Ectodermal cell (in vitro differentiated cells): Measurements from ENCODE around the gene KAZALD1. TPM values are rescaled to one million over a fixed set of nuclear protein-coding genes. Genes with fewer than 3 reads are reported as not detected.

Experiments
- H3K27ac ChIP-seq: 2 replicates; pipeline ENCODE4 v1.7.0; 2013; ENCODE audit warnings: mild to moderate bottlenecking, low read depth, low read length; ENCODE audit not compliant: insufficient read depth, poor library complexity, severe bottlenecking
- H3K27me3 ChIP-seq: 2 replicates; pipeline ENCODE4 v1.7.0; 2013; ENCODE audit warnings: mild to moderate bottlenecking, low read length; ENCODE audit not compliant: insufficient read depth, control insufficient read depth, poor library complexity, severe bottlenecking
- H3K36me3 ChIP-seq: one replicate; pipeline ENCODE4 v1.7.0; 2013; ENCODE audit warnings: low read length; ENCODE audit not compliant: control insufficient read depth, insufficient read depth
- H3K4me1 ChIP-seq: one replicate; pipeline ENCODE4 v1.7.0; 2013; ENCODE audit warnings: low read length; ENCODE audit not compliant: control insufficient read depth, insufficient read depth
- H3K4me3 ChIP-seq: 2 replicates; pipeline ENCODE4 v1.7.0; 2013; ENCODE audit warnings: low read depth, low read length, control low read depth; ENCODE audit not compliant: insufficient read depth
- H3K9me3 ChIP-seq: 2 replicates; pipeline ENCODE4 v1.7.0; 2013; ENCODE audit warnings: mild to moderate bottlenecking, low read length, moderate library complexity; ENCODE audit not compliant: control insufficient read depth
- WGBS, 2 experiments: methylation state at CpG; one replicate each; pipeline ENCODE4 v1.1.7; 2013; ENCODE audit warnings: missing lambda C conversion rate in 2 of 2; 5-methylcytosine and 5-hydroxymethylcytosine counted together
- polyA plus RNA-seq, 4 experiments: library from polyadenylated mRNA; stranded (reverse); fragments of 50-300 nt; gene quantifications; one replicate each; pipeline ENCODE4 v1.2.3, GENCODE V29; 2013

The KAZALD1 gene
- 1.4 TPM for polyA plus RNA-seq (2013, experiment 1 of 4)
- polyA plus RNA-seq (2013, experiment 2 of 4) = 1.8 TPM
- polyA plus RNA-seq (2013, experiment 3 of 4) = 2.8 TPM
- 1.3 TPM for polyA plus RNA-seq (2013, experiment 4 of 4)

DNA sequence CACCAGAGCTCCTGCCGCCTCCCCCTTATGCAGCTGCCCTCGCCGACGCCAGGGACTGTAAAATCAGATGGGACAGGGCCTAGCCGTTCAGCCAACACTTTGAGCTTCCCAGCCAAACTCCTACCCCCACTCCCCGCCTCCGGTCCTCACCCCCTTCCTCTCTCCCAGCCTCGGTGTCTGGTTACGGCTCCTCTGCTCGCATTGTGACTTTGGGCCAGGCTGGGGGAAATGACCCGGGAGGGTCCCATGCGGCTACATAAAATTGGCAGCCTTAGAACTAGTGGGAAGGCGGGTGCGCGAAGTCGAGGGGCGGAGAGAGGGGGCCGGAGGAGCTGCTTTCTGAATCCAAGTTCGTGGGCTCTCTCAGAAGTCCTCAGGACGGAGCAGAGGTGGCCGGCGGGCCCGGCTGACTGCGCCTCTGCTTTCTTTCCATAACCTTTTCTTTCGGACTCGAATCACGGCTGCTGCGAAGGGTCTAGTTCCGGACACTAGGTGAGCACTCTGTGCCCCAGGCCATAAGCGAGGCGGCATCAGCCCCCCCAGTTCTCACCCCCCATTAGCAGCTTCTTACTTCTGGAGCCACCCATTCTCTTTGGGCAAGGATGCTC lies at the start of gene KAZALD1:
Gene KAZALD1, plus strand, starts transcription at position 366 of the 608 bp plus-strand sequence. CDS start 604 bp downstream, outside the sequence.
- Histone ChIP-seq H3K4me3 (peak within 1 kb of the TSS; percentile 90), H3K27me3 (peaks cover 57% of the 10 kb centered on the region), H3K4me1 (peaks cover 36% of the 10 kb centered on the region), H3K9me3 (no peaks in the 10 kb centered on the region), H3K36me3 (no peaks in the 10 kb centered on the region), H3K27ac (peak within 1 kb of the TSS; percentile 84)
- WGBS, 2 experiments = 2% methylated on average over 31 of the region's 31 CpGs

DNA sequence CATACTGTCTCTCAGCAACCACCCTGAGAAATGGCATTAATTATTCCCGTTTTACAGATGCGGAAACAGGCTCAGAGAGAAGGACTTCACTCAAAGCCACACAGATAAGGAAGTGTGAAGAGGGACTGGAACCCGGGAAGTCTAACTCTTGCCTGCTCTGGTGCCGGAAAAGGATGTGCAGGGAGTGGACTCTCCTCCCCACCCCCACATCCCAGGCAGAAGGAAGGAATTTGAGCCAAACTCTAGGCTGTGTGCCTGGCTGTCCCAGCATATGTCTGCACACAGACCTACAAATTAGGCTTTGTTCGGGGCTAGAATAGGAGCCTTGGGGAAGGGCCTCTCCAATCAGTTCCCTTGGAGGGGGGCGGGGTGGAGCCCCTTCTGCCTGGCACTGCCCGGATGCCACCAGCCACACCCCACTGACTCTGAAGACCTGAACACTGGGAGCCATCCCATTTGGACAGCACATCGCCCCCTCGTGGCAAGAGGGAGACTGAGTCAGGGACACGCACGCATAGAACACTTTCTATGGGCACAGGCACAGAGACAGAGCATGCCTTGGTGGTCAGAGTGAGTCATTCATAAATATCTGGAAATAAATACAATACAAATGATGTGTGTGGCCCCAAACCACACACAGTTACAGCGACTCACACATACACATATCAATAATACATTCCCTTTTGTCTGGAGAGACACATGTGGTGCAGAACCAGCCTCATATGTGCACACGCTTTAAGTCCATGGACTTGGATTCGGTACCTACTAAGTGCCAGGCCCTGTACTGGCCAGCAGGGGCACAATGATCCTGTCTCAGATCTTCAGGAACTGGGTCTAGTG lies 49.0 kb upstream of the KAZALD1 start:
- Histone ChIP-seq H3K27me3 (peaks cover 30% of the 10 kb centered on the region), H3K36me3 (no peaks in the 10 kb centered on the region), H3K4me3 (no peak overlapping the region), H3K9me3 (no peaks in the 10 kb centered on the region), H3K4me1 (peaks cover 19% of the 10 kb centered on the region), H3K27ac (no peak overlapping the region)
- WGBS, 2 experiments = 44 to 48% methylated on average over 14 of the region's 14 CpGs

DNA sequence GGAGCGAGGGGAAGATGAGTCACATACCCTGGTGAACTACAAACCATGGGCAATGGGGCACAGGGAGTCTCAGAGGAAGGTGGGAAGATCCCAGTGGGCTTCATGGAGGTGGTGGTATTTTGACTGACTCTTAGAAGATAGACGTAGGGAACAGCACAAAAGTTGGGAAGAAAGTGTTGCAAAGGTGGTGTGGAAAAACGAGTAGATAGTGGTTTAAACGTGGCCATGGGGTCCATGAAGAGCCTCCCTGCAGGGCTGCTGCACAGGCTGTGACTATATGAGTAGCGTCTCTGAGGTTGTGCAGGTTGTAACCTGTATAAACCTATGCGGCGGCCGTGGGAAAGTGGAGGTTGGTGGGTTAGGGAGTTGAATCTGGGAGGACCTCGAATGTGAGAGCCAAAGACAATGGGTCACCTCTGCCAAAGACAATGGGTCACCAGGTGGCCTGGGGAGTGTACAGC lies 48.4 kb upstream of the KAZALD1 start:
- peaks cover 20% of the 10 kb centered on the region for H3K4me1 ChIP-seq
- H3K4me3 ChIP-seq = no peak overlapping the region
- H3K27me3 ChIP-seq = peaks cover 36% of the 10 kb centered on the region
- no peaks in the 10 kb centered on the region for H3K9me3 ChIP-seq
- no peak overlapping the region for H3K27ac ChIP-seq
- WGBS, 2 experiments = 67 to 68% methylated on average over 9 of the region's 9 CpGs
- H3K36me3 ChIP-seq = no peaks in the 10 kb centered on the region

DNA sequence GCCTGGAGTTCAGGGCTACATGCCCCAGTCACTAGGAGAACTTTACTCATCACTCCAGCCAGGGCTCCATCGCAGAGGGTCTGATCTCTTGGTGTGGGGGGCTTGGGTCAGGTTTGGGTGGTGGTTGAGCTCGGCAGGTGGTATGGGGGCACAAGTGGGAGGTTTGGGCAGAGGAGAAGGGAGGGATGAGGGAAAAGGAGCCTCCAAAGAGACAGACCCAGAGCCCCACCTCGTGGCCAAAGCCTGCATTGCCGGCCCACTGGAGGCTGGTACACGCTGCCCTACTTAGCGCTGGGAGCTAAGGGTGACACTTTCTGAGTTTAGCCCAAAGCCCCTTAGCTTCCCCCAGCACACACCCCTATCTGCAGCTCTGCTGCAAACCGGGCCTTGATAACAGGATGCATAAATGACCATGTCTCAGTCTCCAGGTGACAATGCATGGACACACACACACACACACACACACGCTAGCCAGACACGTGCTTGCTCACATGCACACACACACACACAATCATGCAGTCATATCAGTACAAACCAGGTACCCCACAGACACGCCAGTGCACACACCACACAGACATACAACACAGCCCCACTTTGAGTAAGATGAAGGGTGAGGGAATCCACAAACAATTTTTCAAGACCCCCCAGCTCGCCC lies 47.4 kb upstream of the KAZALD1 start:
- H3K9me3 ChIP-seq = no peaks in the 10 kb centered on the region
- H3K27ac ChIP-seq = no peak overlapping the region
- H3K4me1 ChIP-seq = peaks cover 14% of the 10 kb centered on the region
- 22 to 24% methylated on average over 11 of the region's 11 CpGs for WGBS, 2 experiments
- H3K4me3 ChIP-seq = no peak overlapping the region
- H3K27me3 ChIP-seq = peaks cover 46% of the 10 kb centered on the region
- no peaks in the 10 kb centered on the region for H3K36me3 ChIP-seq

DNA sequence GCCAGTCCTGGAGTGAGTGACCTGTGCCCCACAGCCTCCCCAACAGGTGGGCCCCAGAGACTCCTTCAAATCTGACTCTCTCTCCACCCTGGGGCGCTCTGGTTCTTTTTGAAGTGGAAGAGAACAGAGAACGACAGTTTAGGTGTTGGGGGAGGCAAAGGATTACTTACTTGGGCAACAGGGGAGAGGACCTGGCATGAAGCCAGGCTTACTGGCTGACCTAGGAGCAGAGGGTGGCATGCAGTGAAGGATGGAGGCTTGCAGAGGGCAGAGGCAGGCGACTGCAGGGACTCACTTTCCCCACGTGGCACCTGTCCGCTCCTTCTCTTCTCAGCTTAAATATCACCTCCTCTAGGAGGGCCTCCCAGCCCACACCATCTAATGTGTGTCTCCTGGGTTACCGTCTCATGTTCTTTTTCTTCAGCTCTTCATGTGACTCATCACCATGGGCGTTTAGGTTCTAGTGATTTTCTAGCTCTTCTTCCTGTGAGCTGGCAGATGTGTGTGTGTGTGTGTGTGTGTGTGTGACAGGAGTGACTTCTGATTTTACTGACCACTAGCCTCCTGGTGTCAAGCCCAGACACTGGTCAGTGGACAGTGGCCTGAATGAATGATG lies 46.7 kb upstream of the KAZALD1 start:
- no peak overlapping the region for H3K4me3 ChIP-seq
- H3K36me3 ChIP-seq = no peaks in the 10 kb centered on the region
- no peak overlapping the region for H3K27ac ChIP-seq
- 52 to 60% methylated on average over 6 to 7 of the region's 7 CpGs for WGBS, 2 experiments
- no peaks in the 10 kb centered on the region for H3K9me3 ChIP-seq
- peaks cover 14% of the 10 kb centered on the region for H3K4me1 ChIP-seq
- peaks cover 53% of the 10 kb centered on the region for H3K27me3 ChIP-seq

DNA sequence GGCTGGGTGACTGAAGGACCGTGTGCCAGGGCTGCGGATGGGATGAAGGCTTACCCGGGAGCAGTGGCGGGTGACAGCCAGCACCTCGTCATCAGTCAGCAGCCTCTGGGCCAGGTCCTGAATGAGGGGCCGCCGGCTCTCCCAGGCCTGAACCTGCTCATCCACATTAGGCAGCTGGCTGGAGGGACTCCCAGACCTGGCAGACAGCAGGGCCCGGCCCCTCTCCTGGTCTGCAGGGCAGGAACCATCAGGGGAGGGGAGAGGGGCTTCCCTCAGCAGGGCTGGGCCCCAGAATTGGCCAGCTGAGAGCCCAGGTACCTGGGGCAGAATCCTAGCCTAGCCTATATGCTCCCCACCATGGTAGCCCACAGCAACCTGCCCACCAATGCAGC lies 46.2 kb upstream of the KAZALD1 start:
- peaks cover 58% of the 10 kb centered on the region for H3K27me3 ChIP-seq
- no peaks in the 10 kb centered on the region for H3K9me3 ChIP-seq
- no peak overlapping the region for H3K27ac ChIP-seq
- no peaks in the 10 kb centered on the region for H3K36me3 ChIP-seq
- WGBS, 2 experiments = 87 to 88% methylated on average over 8 of the region's 8 CpGs
- no peak overlapping the region for H3K4me3 ChIP-seq
- H3K4me1 ChIP-seq = peaks cover 14% of the 10 kb centered on the region

GRCh38 chr10:101016814-101017213 lies 45.0 kb upstream of the KAZALD1 start:
- H3K27me3 ChIP-seq = peaks cover 59% of the 10 kb centered on the region
- H3K36me3 ChIP-seq = no peaks in the 10 kb centered on the region
- no peaks in the 10 kb centered on the region for H3K9me3 ChIP-seq
- H3K27ac ChIP-seq = no peak overlapping the region
- WGBS, 2 experiments = 56 to 65% methylated on average over 5 of the region's 5 CpGs
- peaks cover 14% of the 10 kb centered on the region for H3K4me1 ChIP-seq
- no peak overlapping the region for H3K4me3 ChIP-seq

- 12 to 14% methylated on average over 20 of the region's 20 CpGs for WGBS, 2 experiments
- no peak overlapping the region for H3K27ac ChIP-seq
- H3K4me3 ChIP-seq = no peak overlapping the region
- no peaks in the 10 kb centered on the region for H3K36me3 ChIP-seq
- H3K4me1 ChIP-seq = peaks cover 14% of the 10 kb centered on the region
- H3K27me3 ChIP-seq = peaks cover 59% of the 10 kb centered on the region
- no peaks in the 10 kb centered on the region for H3K9me3 ChIP-seq
Observed at GRCh38 chr10:101018118-101018599, 43.6 kb upstream of the KAZALD1 start.

DNA sequence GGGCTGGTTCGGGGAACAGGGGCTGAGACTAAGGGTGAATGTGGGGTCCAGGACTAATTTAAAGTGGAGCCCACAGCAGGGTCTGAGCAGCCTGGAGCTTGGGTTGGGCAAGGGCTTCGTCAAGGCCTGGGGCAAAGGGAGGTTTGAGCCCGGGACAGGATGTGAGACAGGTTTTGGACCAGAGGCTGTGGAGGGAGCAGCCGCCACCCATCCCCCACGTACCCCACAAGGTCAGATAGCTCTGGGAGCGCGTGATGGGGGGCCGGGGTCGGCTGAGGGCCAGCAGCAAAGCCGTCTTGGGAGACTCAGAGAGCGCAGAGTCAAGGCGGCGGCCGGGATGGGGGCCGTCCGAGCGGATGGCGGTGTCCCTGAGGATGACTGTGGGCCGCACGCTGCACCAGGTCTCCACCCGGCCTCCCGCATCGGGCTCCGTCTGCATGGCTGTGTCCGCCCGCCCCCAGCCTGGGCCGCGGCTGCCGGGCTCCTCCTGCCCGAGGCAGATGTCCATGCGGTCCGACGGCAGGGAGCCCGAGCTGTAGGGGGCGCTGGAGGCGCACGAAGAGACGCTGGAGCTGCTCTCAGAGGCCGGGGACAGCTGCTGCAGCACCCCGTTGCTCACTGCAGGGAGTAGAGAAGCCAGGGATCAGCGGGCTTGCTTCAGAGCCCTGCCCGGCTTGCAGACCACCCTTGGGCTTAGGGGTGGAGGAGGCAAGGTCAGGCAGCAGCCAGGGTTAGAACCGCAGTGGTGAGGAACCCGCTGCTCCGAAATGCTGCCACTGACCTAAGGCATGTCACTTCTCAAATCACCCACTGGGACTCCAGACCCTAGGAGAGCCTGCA lies 43.0 kb upstream of the KAZALD1 start:
- Histone ChIP-seq H3K27ac (no peak overlapping the region), H3K36me3 (no peaks in the 10 kb centered on the region), H3K27me3 (peaks cover 59% of the 10 kb centered on the region), H3K4me1 (peaks cover 14% of the 10 kb centered on the region), H3K9me3 (no peaks in the 10 kb centered on the region), H3K4me3 (peak overlapping the region; percentile 9)
- WGBS, 2 experiments = 8 to 9% methylated on average over 45 of the region's 45 CpGs
